SU-DHL-6 (cell line): ENCODE measurements around the gene GXYLT2.
A peak's percentile ranks its signal among the peaks of the same experiment; 100 is the strongest.

Experiments
- H2AFZ ChIP-seq: fragments of 200-600 bp; sonication (generic); 2 replicates; pipeline ENCODE4 v1.6.1; 2014; ENCODE audit warnings: low read depth, mild to moderate bottlenecking, moderate library complexity, mixed read lengths, antibody characterized with exemption, low read length; ENCODE audit not compliant: severe bottlenecking
- H3F3A ChIP-seq: fragments of 200-600 bp; shearing (Covaris generic); 2 replicates; pipeline ENCODE4 v1.6.0; 2016; ENCODE audit warnings: antibody characterized with exemption, mild to moderate bottlenecking; ENCODE audit not compliant: insufficient read depth
- H3K27ac ChIP-seq: fragments of 200-600 bp; sonication (generic); 2 replicates; pipeline ENCODE4 v1.5.1; 2016; ENCODE audit warnings: low read depth, mild to moderate bottlenecking, low read length, moderate library complexity, mixed read lengths
- H3K27me3 ChIP-seq: fragments of 200-600 bp; sonication (generic), shearing (Covaris generic); 2 replicates; pipeline ENCODE4 v1.6.0; 2014; ENCODE audit warnings: mild to moderate bottlenecking, low read length
- H3K36me3 ChIP-seq: fragments of 200-600 bp; sonication (generic); 2 replicates; pipeline ENCODE4 v1.6.1; 2014; ENCODE audit warnings: mild to moderate bottlenecking, low read length, mixed read lengths
- H3K4me2 ChIP-seq: fragments of 300-600, 200-600 bp; shearing (Covaris generic), sonication (generic); 2 replicates; pipeline ENCODE4 v1.6.0; 2014; ENCODE audit warnings: low read length, low read depth, mild to moderate bottlenecking; ENCODE audit not compliant: poor library complexity, severe bottlenecking
- H3K4me3 ChIP-seq: fragments of 200-600 bp; sonication (generic); 2 replicates; pipeline ENCODE4 v1.5.1; 2014; ENCODE audit warnings: antibody characterized with exemption, low read length, mild to moderate bottlenecking, mixed read lengths; ENCODE audit not compliant: insufficient read depth, poor library complexity, severe bottlenecking
- H3K79me2 ChIP-seq: fragments of 200-600 bp; sonication (generic); 2 replicates; pipeline ENCODE4 v1.6.1; 2014; ENCODE audit warnings: mild to moderate bottlenecking, low read length, moderate library complexity; ENCODE audit not compliant: insufficient read depth
- H3K9ac ChIP-seq: fragments of 200-600 bp; sonication (generic); 2 replicates; pipeline ENCODE4 v1.7.0; 2014; ENCODE audit warnings: mild to moderate bottlenecking, low read length
- H3K9me2 ChIP-seq: fragments of 200-600 bp; sonication (generic); replicated peaks from 2 replicates; pipeline ENCODE4 v1.6.1; 2014; ENCODE audit warnings: low read length; ENCODE audit not compliant: insufficient read depth
- H3K9me3 ChIP-seq: fragments of 200-600 bp; sonication (generic); 2 replicates; pipeline ENCODE4 v1.6.1; 2014; ENCODE audit warnings: low read length, mixed read lengths; ENCODE audit not compliant: insufficient read depth
- H4K20me1 ChIP-seq: fragments of 200-600 bp; sonication (generic); 2 replicates; pipeline ENCODE4 v1.6.1; 2014; ENCODE audit warnings: low read depth, mild to moderate bottlenecking, antibody characterized with exemption, low read length, moderate library complexity, mixed read lengths
- CTCF ChIP-seq: fragments of 200-600 bp; sonication (generic); IDR thresholded peaks from one replicate; pipeline ENCODE4 v1.5.1; 2017; ENCODE audit warnings: antibody characterized with exemption, mild to moderate bottlenecking, low read length, moderate library complexity; ENCODE audit not compliant: insufficient read depth, poor library complexity, severe bottlenecking
- EZH2phosphoT487 ChIP-seq: fragments of 200-600 bp; sonication (generic), shearing (Covaris generic); conservative IDR thresholded peaks from 2 replicates; pipeline ENCODE4 v1.6.1; 2018; ENCODE audit warnings: mild to moderate bottlenecking, antibody characterized with exemption, low read length, moderate library complexity, mixed read lengths

GXYLT2 gene

GRCh38 chr3:72990701-72991395, 103.0 kb downstream of the GXYLT2 start:
- Histone ChIP-seq H3K9me3 (no peaks in the 10 kb centered on the region), H3K4me3 (no peak overlapping the region), H3K4me2 (no peak overlapping the region), H3K36me3 (no peaks in the 10 kb centered on the region), H3K9me2 (no peaks in the 10 kb centered on the region), H4K20me1 (no peaks in the 10 kb centered on the region), H3K9ac (no peak overlapping the region), H3F3A (no peaks in the 10 kb centered on the region), H2AFZ (no peak overlapping the region), H3K79me2 (no peaks in the 10 kb centered on the region), H3K27ac (no peak overlapping the region), H3K27me3 (no peaks in the 10 kb centered on the region)
- TF ChIP-seq CTCF (no peak), EZH2phosphoT487 (no peak)

GRCh38 chr3:72991522-72991921, 103.7 kb downstream of the GXYLT2 start:
- no peak overlapping the region for H3K9ac ChIP-seq
- no peaks in the 10 kb centered on the region for H3K9me3 ChIP-seq
- H3K27me3 ChIP-seq, result no peaks in the 10 kb centered on the region

GRCh38 chr3:72993391-72993790, 105.5 kb downstream of the GXYLT2 start:
- no peak overlapping the region for H2AFZ ChIP-seq
- no peaks in the 10 kb centered on the region for H3K9me2 ChIP-seq

More at GRCh38 chr3:72991522-72991921, 103.7 kb downstream of the GXYLT2 start:
- no peaks in the 10 kb centered on the region for H3K36me3 ChIP-seq
- no peak overlapping the region for H2AFZ ChIP-seq
- no peak overlapping the region for H3K4me2 ChIP-seq
- TF ChIP-seq EZH2phosphoT487, result no peak
- TF ChIP-seq CTCF, result no peak
- no peaks in the 10 kb centered on the region for H4K20me1 ChIP-seq
- H3K79me2 ChIP-seq, result no peaks in the 10 kb centered on the region
- no peaks in the 10 kb centered on the region for H3K9me2 ChIP-seq
- H3K27ac ChIP-seq, result no peak overlapping the region
- H3F3A ChIP-seq, result no peaks in the 10 kb centered on the region
- H3K4me3 ChIP-seq, result no peak overlapping the region

More at GRCh38 chr3:72993391-72993790, 105.5 kb downstream of the GXYLT2 start:
- H4K20me1 ChIP-seq, result peaks cover 6% of the 10 kb centered on the region
- H3F3A ChIP-seq, result peaks cover 11% of the 10 kb centered on the region; the same call in 1 of the 2 replicates
- peaks cover 6% of the 10 kb centered on the region; the same call in 1 of the 2 replicates for H3K36me3 ChIP-seq
- H3K27ac ChIP-seq, result no peak overlapping the region
- no peak for TF ChIP-seq EZH2phosphoT487
- TF ChIP-seq CTCF, result peak; percentile 15
- H3K79me2 ChIP-seq, result peaks cover 16% of the 10 kb centered on the region
- no peak overlapping the region for H3K4me2 ChIP-seq
- H3K4me3 ChIP-seq, result no peak overlapping the region
- H3K9ac ChIP-seq, result no peak overlapping the region
- H3K27me3 ChIP-seq, result no peaks in the 10 kb centered on the region
- H3K9me3 ChIP-seq, result no peaks in the 10 kb centered on the region
